HEK293 (cell line): ENCODE results near the gene CNTN4.

Experiments used
- CTCF ChIA-PET: fragments of 350-600 bp; formaldehyde crosslinking; extraction: SDS; loops from one replicate; lab custom pipeline; 2021; ENCODE audit warnings: antibody characterized with exemption; lab: Yijun Ruan, JAX
- POLR2A ChIA-PET: fragments of 300-600 bp; formaldehyde crosslinking; extraction: SDS; loops from one replicate; lab custom pipeline; 2020; ENCODE audit warnings: antibody characterized with exemption, inconsistent platforms; lab: Yijun Ruan, JAX
- H3K27ac ChIP-seq: fragments of 200-500 bp; sonication (Bioruptor generic); 2 replicates; pipeline ENCODE4 v1.5.1; 2014; ENCODE audit warnings: low read depth, low read length, control low read depth, inconsistent platforms; ENCODE audit errors: extremely low read depth
- H3K36me3 ChIP-seq, 2 experiments: fragments of 200-500 bp in 1 of 2; sonication (Bioruptor generic) in 1 of 2; 1 replicate in 1 of 2; 2 replicates in 1 of 2; pipeline ENCODE4 v1.5.1; 2014 to 2017; ENCODE audit warnings: inconsistent platforms in 2 of 2, low read length in 2 of 2; ENCODE audit not compliant: control insufficient read depth in 2 of 2, insufficient read depth in 1 of 2
- H3K4me1 ChIP-seq: fragments of 200-500 bp; sonication (Bioruptor generic); 2 replicates; pipeline ENCODE4 v1.5.1; 2014; ENCODE audit warnings: mild to moderate bottlenecking, low read length, inconsistent platforms; ENCODE audit not compliant: control insufficient read depth, insufficient read depth
- H3K4me3 ChIP-seq: 2 replicates; pipeline ENCODE4 v1.5.1; 2011; ENCODE audit warnings: low read depth, mild to moderate bottlenecking, control low read depth, low read length, moderate library complexity
- H3K9me3 ChIP-seq: fragments of 200-500 bp; sonication (Bioruptor generic); 2 replicates; pipeline ENCODE4 v1.5.1; 2014; ENCODE audit warnings: low read depth, low read length, inconsistent platforms; ENCODE audit not compliant: control insufficient read depth, insufficient read depth
- SP2 ChIP-seq: fragments of 450-650 bp; formaldehyde crosslinking; IDR thresholded peaks from 2 replicates; pipeline ENCODE4 v1.5.1; 2016; ENCODE audit warnings: missing biosample characterization, missing genetic modification characterization
- TCF7L2 ChIP-seq: IDR thresholded peaks from 2 replicates; pipeline ENCODE4 v1.6.1; 2011; ENCODE audit warnings: low read depth, mild to moderate bottlenecking, inconsistent platforms, low read length, moderate library complexity, borderline replicate concordance
- TRIM28 ChIP-seq: IDR thresholded peaks from 2 replicates; pipeline ENCODE4 v1.6.1; 2011; ENCODE audit warnings: low read length, control low read depth, borderline replicate concordance
- ZBTB48 ChIP-seq: fragments of 450-650 bp; formaldehyde crosslinking; IDR thresholded peaks from 2 replicates; pipeline ENCODE4 v1.5.1; 2016; ENCODE audit warnings: missing biosample characterization, missing genetic modification characterization
- ZBTB8A ChIP-seq: fragments of 450-650 bp; formaldehyde crosslinking; IDR thresholded peaks from 2 replicates; pipeline ENCODE4 v1.5.1; 2016; ENCODE audit warnings: missing biosample characterization, missing genetic modification characterization
- ZNF175 ChIP-seq: fragments of 450-650 bp; formaldehyde crosslinking; IDR thresholded peaks from 2 replicates; pipeline ENCODE4 v1.5.1; 2016; ENCODE audit warnings: missing biosample characterization, missing genetic modification characterization
- ZNF184 ChIP-seq: fragments of 450-650 bp; IDR thresholded peaks from 2 replicates; pipeline ENCODE4 v1.5.1; 2018; ENCODE audit warnings: missing biosample characterization, mild to moderate bottlenecking, missing genetic modification characterization
- ZNF324 ChIP-seq: fragments of 450-650 bp; formaldehyde crosslinking; IDR thresholded peaks from 2 replicates; pipeline ENCODE4 v1.5.1; 2016; ENCODE audit warnings: missing biosample characterization, missing genetic modification characterization
- ZNF416 ChIP-seq: fragments of 450-650 bp; formaldehyde crosslinking; IDR thresholded peaks from 2 replicates; pipeline ENCODE4 v1.5.1; 2016; ENCODE audit warnings: missing biosample characterization, missing genetic modification characterization
- ZNF654 ChIP-seq: fragments of 450-650 bp; formaldehyde crosslinking; IDR thresholded peaks from 2 replicates; pipeline ENCODE4 v1.5.1; 2016; ENCODE audit warnings: low read depth, missing biosample characterization, missing genetic modification characterization
- ZSCAN23 ChIP-seq: fragments of 450-650 bp; formaldehyde crosslinking; IDR thresholded peaks from 2 replicates; pipeline ENCODE4 v1.5.1; 2016; ENCODE audit warnings: missing biosample characterization, missing genetic modification characterization
- TF ChIP-seq, protein P1 (sequence below): fragments of 450-650 bp; formaldehyde crosslinking; IDR thresholded peaks from 2 replicates; pipeline ENCODE4 v1.5.1; 2017; ENCODE audit warnings: missing biosample characterization, missing genetic modification characterization
- TF ChIP-seq, protein P2 (sequence below): fragments of 450-650 bp; formaldehyde crosslinking; IDR thresholded peaks from 2 replicates; pipeline ENCODE4 v1.5.1; 2016; ENCODE audit warnings: missing biosample characterization, missing genetic modification characterization
- TF ChIP-seq, protein P3 (sequence below): fragments of 450-650 bp; formaldehyde crosslinking; IDR thresholded peaks from 2 replicates; pipeline ENCODE4 v1.5.1; 2016; ENCODE audit warnings: missing biosample characterization, missing genetic modification characterization, borderline replicate concordance
- TF ChIP-seq, protein P4 (sequence below): fragments of 450-650 bp; formaldehyde crosslinking; conservative IDR thresholded peaks from 2 replicates; pipeline ENCODE4 v1.5.1; 2016; ENCODE audit warnings: low read depth, missing biosample characterization, missing genetic modification characterization
- TF ChIP-seq, protein P5 (sequence below): fragments of 450-650 bp; formaldehyde crosslinking; IDR thresholded peaks from 2 replicates; pipeline ENCODE4 v1.5.1; 2017; ENCODE audit warnings: missing biosample characterization, missing genetic modification characterization

CNTN4 gene

DNA sequence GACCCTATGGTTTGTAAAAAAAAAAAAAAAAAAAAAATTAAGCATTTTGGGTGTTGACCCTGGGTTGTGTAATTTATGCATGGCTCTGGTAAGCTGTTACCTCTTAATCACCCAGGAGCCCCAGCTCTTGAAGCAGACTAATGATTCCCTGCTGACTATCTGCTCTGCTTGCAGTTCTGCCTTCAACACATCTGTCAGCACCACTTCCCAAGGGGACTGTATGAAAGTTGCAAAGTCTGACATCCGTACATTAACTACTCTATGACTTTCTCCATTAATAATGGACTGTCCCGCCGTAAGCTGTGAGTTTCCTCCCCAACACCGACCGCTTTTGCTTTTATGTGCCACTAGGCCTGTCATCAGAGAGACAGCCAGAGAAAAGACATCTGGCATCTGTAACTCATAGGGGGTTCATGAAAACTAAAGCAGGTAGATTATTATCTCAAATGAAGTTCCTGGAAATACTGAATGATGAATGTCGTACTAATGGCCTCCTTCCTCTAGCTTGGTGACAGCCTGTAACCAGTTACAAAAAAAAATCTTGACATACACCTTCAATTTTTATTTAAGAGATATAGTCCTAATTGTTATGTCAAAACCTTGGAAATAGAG lies 740.0 kb downstream of the CNTN4 start (continued):
- TF ChIP-seq ZNF324 (tag by site-specific recombination) (no peak), ZBTB8A (tag by site-specific recombination) (no peak), ZNF654 (tag by site-specific recombination) (no peak), TRIM28 (no peak), ZNF175 (tag by site-specific recombination) (no peak)
- TF ChIP-seq, protein P1, sequence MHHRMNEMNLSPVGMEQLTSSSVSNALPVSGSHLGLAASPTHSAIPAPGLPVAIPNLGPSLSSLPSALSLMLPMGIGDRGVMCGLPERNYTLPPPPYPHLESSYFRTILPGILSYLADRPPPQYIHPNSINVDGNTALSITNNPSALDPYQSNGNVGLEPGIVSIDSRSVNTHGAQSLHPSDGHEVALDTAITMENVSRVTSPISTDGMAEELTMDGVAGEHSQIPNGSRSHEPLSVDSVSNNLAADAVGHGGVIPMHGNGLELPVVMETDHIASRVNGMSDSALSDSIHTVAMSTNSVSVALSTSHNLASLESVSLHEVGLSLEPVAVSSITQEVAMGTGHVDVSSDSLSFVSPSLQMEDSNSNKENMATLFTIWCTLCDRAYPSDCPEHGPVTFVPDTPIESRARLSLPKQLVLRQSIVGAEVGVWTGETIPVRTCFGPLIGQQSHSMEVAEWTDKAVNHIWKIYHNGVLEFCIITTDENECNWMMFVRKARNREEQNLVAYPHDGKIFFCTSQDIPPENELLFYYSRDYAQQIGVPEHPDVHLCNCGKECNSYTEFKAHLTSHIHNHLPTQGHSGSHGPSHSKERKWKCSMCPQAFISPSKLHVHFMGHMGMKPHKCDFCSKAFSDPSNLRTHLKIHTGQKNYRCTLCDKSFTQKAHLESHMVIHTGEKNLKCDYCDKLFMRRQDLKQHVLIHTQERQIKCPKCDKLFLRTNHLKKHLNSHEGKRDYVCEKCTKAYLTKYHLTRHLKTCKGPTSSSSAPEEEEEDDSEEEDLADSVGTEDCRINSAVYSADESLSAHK (tag by site-specific recombination) = no peak
- TF ChIP-seq, protein P2, sequence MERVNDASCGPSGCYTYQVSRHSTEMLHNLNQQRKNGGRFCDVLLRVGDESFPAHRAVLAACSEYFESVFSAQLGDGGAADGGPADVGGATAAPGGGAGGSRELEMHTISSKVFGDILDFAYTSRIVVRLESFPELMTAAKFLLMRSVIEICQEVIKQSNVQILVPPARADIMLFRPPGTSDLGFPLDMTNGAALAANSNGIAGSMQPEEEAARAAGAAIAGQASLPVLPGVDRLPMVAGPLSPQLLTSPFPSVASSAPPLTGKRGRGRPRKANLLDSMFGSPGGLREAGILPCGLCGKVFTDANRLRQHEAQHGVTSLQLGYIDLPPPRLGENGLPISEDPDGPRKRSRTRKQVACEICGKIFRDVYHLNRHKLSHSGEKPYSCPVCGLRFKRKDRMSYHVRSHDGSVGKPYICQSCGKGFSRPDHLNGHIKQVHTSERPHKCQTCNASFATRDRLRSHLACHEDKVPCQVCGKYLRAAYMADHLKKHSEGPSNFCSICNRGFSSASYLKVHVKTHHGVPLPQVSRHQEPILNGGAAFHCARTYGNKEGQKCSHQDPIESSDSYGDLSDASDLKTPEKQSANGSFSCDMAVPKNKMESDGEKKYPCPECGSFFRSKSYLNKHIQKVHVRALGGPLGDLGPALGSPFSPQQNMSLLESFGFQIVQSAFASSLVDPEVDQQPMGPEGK = no peak

DNA sequence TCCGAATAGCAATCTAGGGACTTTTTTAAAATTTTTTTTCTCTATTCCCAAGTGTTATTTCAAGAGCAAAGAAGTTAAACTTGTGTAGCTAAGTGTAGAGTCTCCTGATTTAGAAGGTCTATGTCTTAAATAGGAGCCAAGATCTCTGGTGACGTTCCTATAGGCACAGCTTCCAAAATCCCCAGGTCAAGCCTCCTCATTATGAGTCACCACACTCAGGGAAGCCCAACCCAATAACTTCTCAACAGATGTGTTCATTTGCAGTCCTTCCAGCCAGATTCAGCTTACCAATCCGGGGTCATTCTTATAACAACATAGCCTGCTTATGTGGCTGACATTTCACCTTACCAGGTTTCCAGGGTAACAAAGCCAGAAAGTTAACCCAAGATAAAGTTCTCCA lies 741.2 kb downstream of the CNTN4 start:
- Histone ChIP-seq H3K4me3 (no peak overlapping the region), H3K27ac (no peak overlapping the region)
- CTCF ChIA-PET = no interaction called here

More for the DNA sequence above, 741.2 kb downstream of the CNTN4 start:
- H3K36me3 ChIP-seq = no peaks in the 10 kb centered on the region
- POLR2A ChIA-PET = no interaction called here
- no peaks in the 10 kb centered on the region for H3K9me3 ChIP-seq
- TF ChIP-seq ZBTB48 (no peak), SP2 (no peak), ZSCAN23 (tag by site-specific recombination) (no peak), ZNF416 (no peak), TCF7L2 (no peak), ZNF184 (no peak)
- TF ChIP-seq, protein P3, sequence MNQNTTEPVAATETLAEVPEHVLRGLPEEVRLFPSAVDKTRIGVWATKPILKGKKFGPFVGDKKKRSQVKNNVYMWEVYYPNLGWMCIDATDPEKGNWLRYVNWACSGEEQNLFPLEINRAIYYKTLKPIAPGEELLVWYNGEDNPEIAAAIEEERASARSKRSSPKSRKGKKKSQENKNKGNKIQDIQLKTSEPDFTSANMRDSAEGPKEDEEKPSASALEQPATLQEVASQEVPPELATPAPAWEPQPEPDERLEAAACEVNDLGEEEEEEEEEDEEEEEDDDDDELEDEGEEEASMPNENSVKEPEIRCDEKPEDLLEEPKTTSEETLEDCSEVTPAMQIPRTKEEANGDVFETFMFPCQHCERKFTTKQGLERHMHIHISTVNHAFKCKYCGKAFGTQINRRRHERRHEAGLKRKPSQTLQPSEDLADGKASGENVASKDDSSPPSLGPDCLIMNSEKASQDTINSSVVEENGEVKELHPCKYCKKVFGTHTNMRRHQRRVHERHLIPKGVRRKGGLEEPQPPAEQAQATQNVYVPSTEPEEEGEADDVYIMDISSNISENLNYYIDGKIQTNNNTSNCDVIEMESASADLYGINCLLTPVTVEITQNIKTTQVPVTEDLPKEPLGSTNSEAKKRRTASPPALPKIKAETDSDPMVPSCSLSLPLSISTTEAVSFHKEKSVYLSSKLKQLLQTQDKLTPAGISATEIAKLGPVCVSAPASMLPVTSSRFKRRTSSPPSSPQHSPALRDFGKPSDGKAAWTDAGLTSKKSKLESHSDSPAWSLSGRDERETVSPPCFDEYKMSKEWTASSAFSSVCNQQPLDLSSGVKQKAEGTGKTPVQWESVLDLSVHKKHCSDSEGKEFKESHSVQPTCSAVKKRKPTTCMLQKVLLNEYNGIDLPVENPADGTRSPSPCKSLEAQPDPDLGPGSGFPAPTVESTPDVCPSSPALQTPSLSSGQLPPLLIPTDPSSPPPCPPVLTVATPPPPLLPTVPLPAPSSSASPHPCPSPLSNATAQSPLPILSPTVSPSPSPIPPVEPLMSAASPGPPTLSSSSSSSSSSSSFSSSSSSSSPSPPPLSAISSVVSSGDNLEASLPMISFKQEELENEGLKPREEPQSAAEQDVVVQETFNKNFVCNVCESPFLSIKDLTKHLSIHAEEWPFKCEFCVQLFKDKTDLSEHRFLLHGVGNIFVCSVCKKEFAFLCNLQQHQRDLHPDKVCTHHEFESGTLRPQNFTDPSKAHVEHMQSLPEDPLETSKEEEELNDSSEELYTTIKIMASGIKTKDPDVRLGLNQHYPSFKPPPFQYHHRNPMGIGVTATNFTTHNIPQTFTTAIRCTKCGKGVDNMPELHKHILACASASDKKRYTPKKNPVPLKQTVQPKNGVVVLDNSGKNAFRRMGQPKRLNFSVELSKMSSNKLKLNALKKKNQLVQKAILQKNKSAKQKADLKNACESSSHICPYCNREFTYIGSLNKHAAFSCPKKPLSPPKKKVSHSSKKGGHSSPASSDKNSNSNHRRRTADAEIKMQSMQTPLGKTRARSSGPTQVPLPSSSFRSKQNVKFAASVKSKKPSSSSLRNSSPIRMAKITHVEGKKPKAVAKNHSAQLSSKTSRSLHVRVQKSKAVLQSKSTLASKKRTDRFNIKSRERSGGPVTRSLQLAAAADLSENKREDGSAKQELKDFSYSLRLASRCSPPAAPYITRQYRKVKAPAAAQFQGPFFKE (tag by site-specific recombination) = no peak
- TF ChIP-seq, protein P4, sequence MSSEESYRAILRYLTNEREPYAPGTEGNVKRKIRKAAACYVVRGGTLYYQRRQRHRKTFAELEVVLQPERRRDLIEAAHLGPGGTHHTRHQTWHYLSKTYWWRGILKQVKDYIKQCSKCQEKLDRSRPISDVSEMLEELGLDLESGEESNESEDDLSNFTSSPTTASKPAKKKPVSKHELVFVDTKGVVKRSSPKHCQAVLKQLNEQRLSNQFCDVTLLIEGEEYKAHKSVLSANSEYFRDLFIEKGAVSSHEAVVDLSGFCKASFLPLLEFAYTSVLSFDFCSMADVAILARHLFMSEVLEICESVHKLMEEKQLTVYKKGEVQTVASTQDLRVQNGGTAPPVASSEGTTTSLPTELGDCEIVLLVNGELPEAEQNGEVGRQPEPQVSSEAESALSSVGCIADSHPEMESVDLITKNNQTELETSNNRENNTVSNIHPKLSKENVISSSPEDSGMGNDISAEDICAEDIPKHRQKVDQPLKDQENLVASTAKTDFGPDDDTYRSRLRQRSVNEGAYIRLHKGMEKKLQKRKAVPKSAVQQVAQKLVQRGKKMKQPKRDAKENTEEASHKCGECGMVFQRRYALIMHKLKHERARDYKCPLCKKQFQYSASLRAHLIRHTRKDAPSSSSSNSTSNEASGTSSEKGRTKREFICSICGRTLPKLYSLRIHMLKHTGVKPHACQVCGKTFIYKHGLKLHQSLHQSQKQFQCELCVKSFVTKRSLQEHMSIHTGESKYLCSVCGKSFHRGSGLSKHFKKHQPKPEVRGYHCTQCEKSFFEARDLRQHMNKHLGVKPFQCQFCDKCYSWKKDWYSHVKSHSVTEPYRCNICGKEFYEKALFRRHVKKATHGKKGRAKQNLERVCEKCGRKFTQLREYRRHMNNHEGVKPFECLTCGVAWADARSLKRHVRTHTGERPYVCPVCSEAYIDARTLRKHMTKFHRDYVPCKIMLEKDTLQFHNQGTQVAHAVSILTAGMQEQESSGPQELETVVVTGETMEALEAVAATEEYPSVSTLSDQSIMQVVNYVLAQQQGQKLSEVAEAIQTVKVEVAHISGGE (tag by site-specific recombination) = no peak
- TF ChIP-seq, protein P5, sequence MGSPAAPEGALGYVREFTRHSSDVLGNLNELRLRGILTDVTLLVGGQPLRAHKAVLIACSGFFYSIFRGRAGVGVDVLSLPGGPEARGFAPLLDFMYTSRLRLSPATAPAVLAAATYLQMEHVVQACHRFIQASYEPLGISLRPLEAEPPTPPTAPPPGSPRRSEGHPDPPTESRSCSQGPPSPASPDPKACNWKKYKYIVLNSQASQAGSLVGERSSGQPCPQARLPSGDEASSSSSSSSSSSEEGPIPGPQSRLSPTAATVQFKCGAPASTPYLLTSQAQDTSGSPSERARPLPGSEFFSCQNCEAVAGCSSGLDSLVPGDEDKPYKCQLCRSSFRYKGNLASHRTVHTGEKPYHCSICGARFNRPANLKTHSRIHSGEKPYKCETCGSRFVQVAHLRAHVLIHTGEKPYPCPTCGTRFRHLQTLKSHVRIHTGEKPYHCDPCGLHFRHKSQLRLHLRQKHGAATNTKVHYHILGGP (tag by site-specific recombination) = no peak
- H3K4me1 ChIP-seq = no peaks in the 10 kb centered on the region
